ENCODE measurements around the gene SPAG6.
A peak's percentile ranks its signal among the peaks of the same experiment; 100 is the strongest.

SPAG6 gene

DNA sequence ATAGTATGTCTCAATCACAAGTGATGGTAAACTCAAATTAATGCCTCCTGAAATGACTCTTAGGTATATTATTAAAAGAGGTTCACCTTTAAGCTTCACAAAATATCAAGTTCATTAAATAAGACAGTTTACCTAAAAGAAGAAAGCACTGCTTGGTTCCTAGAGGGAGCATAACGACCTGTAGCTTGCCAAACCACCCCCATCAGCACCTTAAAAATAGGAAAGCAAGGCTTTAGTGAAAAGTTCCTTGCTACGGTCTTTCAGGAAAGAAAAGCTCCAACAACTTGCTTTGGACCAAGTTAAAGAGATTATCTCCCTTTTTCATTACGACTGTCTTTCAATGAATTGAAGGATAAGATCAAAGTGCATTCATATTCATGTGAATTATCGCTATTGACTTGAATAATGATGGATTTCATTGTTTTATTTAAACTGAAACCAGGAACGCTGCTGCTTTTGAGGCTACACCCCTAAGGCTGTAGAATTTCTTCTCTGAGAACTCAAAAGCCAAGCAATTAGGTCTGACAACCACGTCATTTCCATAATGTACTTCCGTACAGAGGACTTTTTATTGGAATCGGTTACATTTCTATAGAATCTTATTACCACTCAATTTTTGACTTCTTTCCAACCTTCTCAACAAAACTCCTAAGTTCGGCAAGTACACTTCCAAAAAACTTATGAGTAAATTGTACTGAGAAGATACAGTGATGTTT is 7.0 kb upstream of the SPAG6 start:
- no peak overlapping the region for H3K4me3 ChIP-seq (replicated peaks; ENCODE audit: low read depth, low read length)
- TF ChIP-seq CTCF (IDR thresholded peaks at IDR 0.05; ENCODE audit: low read length, missing control alignments) = no peak
- DNase-seq (ENCODE audit: low read depth) = no peak

DNA sequence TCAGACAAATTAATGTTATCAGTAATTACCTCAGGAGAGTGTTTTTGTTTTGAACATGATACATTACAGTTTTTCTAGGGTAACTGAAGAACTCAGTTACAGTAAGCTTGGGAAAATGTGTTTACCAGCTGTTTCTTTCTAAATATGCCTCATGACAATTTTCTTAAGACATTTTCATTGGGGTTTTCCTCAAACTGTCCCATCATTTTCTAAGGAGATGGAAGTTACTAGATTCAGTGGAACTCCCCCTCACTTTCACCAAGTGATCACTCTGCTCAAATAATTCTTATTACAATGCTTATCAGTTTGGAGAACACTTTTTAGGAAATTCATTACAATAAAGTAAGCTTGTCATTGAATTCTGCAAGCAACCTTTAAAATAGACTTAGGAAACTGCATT is 6.4 kb upstream of the SPAG6 start:
- no peak for TF ChIP-seq CTCF (IDR thresholded peaks at IDR 0.05; ENCODE audit: low read length, missing control alignments)
- no peak for DNase-seq (ENCODE audit: low read depth)

GRCh38 chr10:22339761-22340328 is 5.5 kb upstream of the SPAG6 start:
- peak overlapping the region; percentile 71 for H3K4me3 ChIP-seq (replicated peaks; ENCODE audit: low read depth, low read length)
- DNase-seq (ENCODE audit: low read depth) = no peak
- no peak for TF ChIP-seq CTCF (IDR thresholded peaks at IDR 0.05; ENCODE audit: low read length, missing control alignments)

More for the DNA sequence above, 6.4 kb upstream of the SPAG6 start:
- H3K4me3 ChIP-seq (replicated peaks; ENCODE audit: low read depth, low read length) = no peak overlapping the region

GRCh38 chr10:22340329-22341189 is 4.7 kb upstream of the SPAG6 start:
- peak overlapping the region; percentile 71 for H3K4me3 ChIP-seq (replicated peaks; ENCODE audit: low read depth, low read length)
- no peak for TF ChIP-seq CTCF (IDR thresholded peaks at IDR 0.05; ENCODE audit: low read length, missing control alignments)
- DNase-seq (ENCODE audit: low read depth) = peak; percentile 93

DNA sequence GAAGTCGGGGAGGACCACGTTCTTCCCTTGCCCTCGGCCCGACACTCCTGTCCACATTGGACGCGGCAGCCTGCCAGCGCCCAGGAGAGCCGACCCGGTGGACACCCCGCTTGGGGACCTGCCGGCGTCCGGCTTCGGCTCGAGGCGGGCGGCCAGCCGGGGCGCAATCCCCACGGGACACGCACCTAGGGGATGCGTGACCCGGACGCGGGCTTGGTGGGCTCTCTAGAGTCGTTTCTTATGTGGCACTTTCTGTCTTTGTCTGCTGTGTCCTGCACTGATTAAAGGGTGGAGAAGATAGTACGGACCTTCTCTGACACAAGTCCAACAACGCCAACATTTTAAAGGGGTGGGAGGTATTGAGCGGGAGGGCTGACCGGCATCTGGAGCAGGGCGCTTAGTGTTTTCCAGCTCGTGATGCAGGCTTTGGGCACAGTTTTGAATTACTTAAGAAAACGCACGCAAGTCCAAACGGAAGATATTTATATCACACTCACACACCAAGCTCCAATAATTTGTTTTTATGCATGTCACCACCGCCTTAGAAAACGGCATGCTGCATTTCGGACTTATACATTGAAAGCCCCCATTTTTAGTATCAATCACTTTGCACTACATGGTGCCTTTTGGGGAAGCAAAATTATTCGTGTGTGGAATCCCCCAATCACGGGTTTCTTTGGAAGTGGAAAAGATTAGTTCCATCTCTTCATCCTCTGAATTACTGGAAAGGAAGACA is 3.9 kb upstream of the SPAG6 start:
- H3K4me3 ChIP-seq (replicated peaks; ENCODE audit: low read depth, low read length) = peak overlapping the region; percentile 71
- TF ChIP-seq CTCF (IDR thresholded peaks at IDR 0.05; ENCODE audit: low read length, missing control alignments) = no peak
- peak; percentile 34 for DNase-seq (ENCODE audit: low read depth)

GRCh38 chr10:22341926-22342196 is 3.4 kb upstream of the SPAG6 start:
- H3K4me3 ChIP-seq (replicated peaks; ENCODE audit: low read depth, low read length) = no peak overlapping the region
- TF ChIP-seq CTCF (IDR thresholded peaks at IDR 0.05; ENCODE audit: low read length, missing control alignments) = no peak
- DNase-seq (ENCODE audit: low read depth) = no peak

All from fibroblast of pulmonary artery (primary cell).